Neuronal stem cell (in vitro differentiated cells): ENCODE data around the gene ESYT2.

ENCODE experiments used
- DNase-seq: peaks from one replicate; pipeline ENCODE4 v3.0.0-alpha.2; 2013; ENCODE audit warnings: low spot score
- H2AFZ ChIP-seq: one replicate; pipeline ENCODE4 v1.6.1; 2013; ENCODE audit warnings: mild to moderate bottlenecking, low read length, inconsistent platforms
- H2AK5ac ChIP-seq: 2 replicates; pipeline ENCODE4 v1.6.1; 2013; ENCODE audit warnings: low read depth, mild to moderate bottlenecking, inconsistent platforms, low read length, moderate library complexity, mixed read lengths
- H2BK120ac ChIP-seq: 2 replicates; pipeline ENCODE4 v1.6.1; 2013; ENCODE audit warnings: low read depth, mild to moderate bottlenecking, inconsistent platforms, low read length, moderate library complexity, mixed read lengths
- H2BK12ac ChIP-seq: one replicate; pipeline ENCODE4 v1.6.1; 2013; ENCODE audit warnings: low read length, inconsistent platforms
- H2BK15ac ChIP-seq: 2 replicates; pipeline ENCODE4 v1.6.1; 2013; ENCODE audit warnings: mild to moderate bottlenecking, low read length, inconsistent platforms, mixed read lengths
- H2BK5ac ChIP-seq: one replicate; pipeline ENCODE4 v1.6.1; 2013; ENCODE audit warnings: inconsistent platforms, mild to moderate bottlenecking, low read length, moderate library complexity
- H3K14ac ChIP-seq: one replicate; pipeline ENCODE4 v1.6.1; 2013; ENCODE audit warnings: low read length, inconsistent platforms
- H3K18ac ChIP-seq: 2 replicates; pipeline ENCODE4 v1.6.1; 2013; ENCODE audit warnings: low read length, inconsistent platforms
- H3K23ac ChIP-seq: 2 replicates; pipeline ENCODE4 v1.6.1; 2013; ENCODE audit warnings: low read depth, mild to moderate bottlenecking, mixed read lengths, low read length, inconsistent platforms; ENCODE audit not compliant: poor library complexity
- H3K27ac ChIP-seq: replicated peaks from 3 replicates; pipeline ENCODE4 v1.5.1; 2013; ENCODE audit warnings: low read length, inconsistent platforms
- H3K27me3 ChIP-seq, 3 experiments: 2 replicates each; pipeline ENCODE4 v1.6.1; 2013; ENCODE audit warnings: low read length in 3 of 3, mild to moderate bottlenecking in 2 of 3, inconsistent platforms in 1 of 3, low read depth in 1 of 3, mixed read lengths in 1 of 3, moderate library complexity in 1 of 3; ENCODE audit not compliant: control insufficient read depth in 3 of 3, insufficient read depth in 3 of 3
- H3K36me3 ChIP-seq, 2 donors: replicated peaks in 1 of 2; 2 replicates each; pipeline ENCODE4 v1.6.1; 2013; ENCODE audit warnings: low read length in 2 of 2; ENCODE audit not compliant: control insufficient read depth in 2 of 2, insufficient read depth in 2 of 2
- H3K4ac ChIP-seq: 2 replicates; pipeline ENCODE4 v1.6.1; 2013; ENCODE audit warnings: inconsistent platforms, mild to moderate bottlenecking, low read length, moderate library complexity
- H3K4me1 ChIP-seq, 2 donors: 1 replicate in 1 of 2; 2 replicates in 1 of 2; pipeline ENCODE4 v1.6.1; 2013; ENCODE audit warnings: low read length in 2 of 2, low read depth in 1 of 2; ENCODE audit not compliant: control insufficient read depth in 2 of 2, insufficient read depth in 1 of 2
- H3K4me2 ChIP-seq: one replicate; pipeline ENCODE4 v1.6.1; 2013; ENCODE audit warnings: mild to moderate bottlenecking, low read length, inconsistent platforms; ENCODE audit not compliant: insufficient read depth, poor library complexity, severe bottlenecking
- H3K4me3 ChIP-seq, 2 donors: 2 replicates each; pipeline ENCODE4 v1.5.1; 2013; ENCODE audit warnings: low read length in 2 of 2, mild to moderate bottlenecking in 2 of 2, inconsistent platforms in 1 of 2, moderate library complexity in 1 of 2
- H3K79me1 ChIP-seq: one replicate; pipeline ENCODE4 v1.6.1; 2013; ENCODE audit warnings: low read depth, mild to moderate bottlenecking, inconsistent platforms, low read length, moderate library complexity
- H3K9ac ChIP-seq: one replicate; pipeline ENCODE4 v1.6.1; 2013; ENCODE audit warnings: mild to moderate bottlenecking, low read depth, low read length, inconsistent platforms; ENCODE audit not compliant: poor library complexity
- H3K9me3 ChIP-seq, 2 donors: replicated peaks in 1 of 2; 2 replicates each; pipeline versions ENCODE3 to v1.6.1; 2013; ENCODE audit warnings: low read length in 2 of 2, mild to moderate bottlenecking in 2 of 2, inconsistent platforms in 1 of 2, low read depth in 1 of 2, mixed read lengths in 1 of 2, moderate library complexity in 1 of 2; ENCODE audit not compliant: control insufficient read depth in 2 of 2, insufficient read depth in 1 of 2
- H4K8ac ChIP-seq: one replicate; pipeline ENCODE4 v1.6.1; 2013; ENCODE audit warnings: low read depth, mild to moderate bottlenecking, inconsistent platforms, low read length, moderate library complexity
- H4K91ac ChIP-seq: one replicate; pipeline ENCODE4 v1.6.1; 2013; ENCODE audit warnings: low read length, low read depth, mild to moderate bottlenecking, inconsistent platforms; ENCODE audit not compliant: poor library complexity
- WGBS, 2 donors: extraction: QIAGEN DNeasy Blood & Tissue Kit; methylation state at CpG; one replicate each; pipeline ENCODE4 v1.1.7; 2013; ENCODE audit warnings: missing lambda C conversion rate in 2 of 2, mixed read lengths in 1 of 2; ENCODE audit not compliant: insufficient read length in 2 of 2, insufficient replicate concordance in 1 of 2; ENCODE audit errors: extremely low coverage in 2 of 2; 5-methylcytosine and 5-hydroxymethylcytosine counted together

The ESYT2 gene

GRCh38 chr7:158774952-158775351, 54.4 kb downstream of the ESYT2 start:
- Histone ChIP-seq H4K91ac (no peak overlapping the region), H3K27me3 (no peaks in the 10 kb centered on the region), H2BK12ac (no peak overlapping the region), H3K27ac (no peak overlapping the region), H3K4me1 (no peaks in the 10 kb centered on the region), H3K9ac (no peak overlapping the region), H3K79me1 (no peaks in the 10 kb centered on the region), H2BK120ac (no peak overlapping the region), H2AK5ac (no peak overlapping the region), H3K4me2 (no peak overlapping the region), H3K4ac (no peak overlapping the region), H2AFZ (no peak overlapping the region), H3K14ac (no peak overlapping the region), H2BK5ac (no peak overlapping the region), H3K23ac (no peak overlapping the region), H3K9me3 (no peaks in the 10 kb centered on the region), H3K18ac (no peak overlapping the region), H3K36me3 (peaks cover 4 to 12% of the 10 kb centered on the region in 2 donors), H2BK15ac (no peak overlapping the region), H3K4me3 (no peak overlapping the region), H4K8ac (no peak overlapping the region)
- WGBS, 2 donors: no CpG with 5 or more reads among the region's 5 CpGs
- no peak for DNase-seq

- H2BK12ac ChIP-seq: no peak overlapping the region
- no CpG with 5 or more reads among the region's 11 CpGs for WGBS, 2 donors
- H3K4me2 ChIP-seq: no peak overlapping the region
- H3K23ac ChIP-seq: no peak overlapping the region
- H3K18ac ChIP-seq: peak overlapping the region; percentile 48
- H2BK120ac ChIP-seq: no peak overlapping the region
- H4K91ac ChIP-seq: no peak overlapping the region
- H3K9me3 ChIP-seq: no peaks in the 10 kb centered on the region
- H4K8ac ChIP-seq: no peak overlapping the region
- no peak overlapping the region for H3K9ac ChIP-seq
- DNase-seq: no peak
- H3K4me1 ChIP-seq: no peaks in the 10 kb centered on the region
- no peak overlapping the region for H2AFZ ChIP-seq
- peak overlapping the region; percentile 32 for H3K14ac ChIP-seq
- no peak overlapping the region for H2BK5ac ChIP-seq
- no peak overlapping the region for H3K4me3 ChIP-seq
- H2BK15ac ChIP-seq: no peak overlapping the region
- H3K4ac ChIP-seq: no peak overlapping the region
- no peaks in the 10 kb centered on the region for H3K79me1 ChIP-seq
- H3K27me3 ChIP-seq: no peaks in the 10 kb centered on the region
- H3K36me3 ChIP-seq: peaks cover 4 to 12% of the 10 kb centered on the region in 2 donors
- H3K27ac ChIP-seq: no peak overlapping the region
- H2AK5ac ChIP-seq: no peak overlapping the region
These were observed 56.4 kb downstream of the ESYT2 start for GRCh38 chr7:158772916-158773315.

- H4K8ac ChIP-seq: no peak overlapping the region
- H2BK12ac ChIP-seq: no peak overlapping the region
- no peak overlapping the region for H3K4me2 ChIP-seq
- no peak overlapping the region for H2BK5ac ChIP-seq
- H3K36me3 ChIP-seq: peaks cover 9 to 11% of the 10 kb centered on the region in 2 donors
- H4K91ac ChIP-seq: no peak overlapping the region
- H2AK5ac ChIP-seq: no peak overlapping the region
- H2BK15ac ChIP-seq: no peak overlapping the region
- H2BK120ac ChIP-seq: no peak overlapping the region
- H3K27ac ChIP-seq: no peak overlapping the region
- no peak overlapping the region for H3K14ac ChIP-seq
- no peak overlapping the region for H3K4ac ChIP-seq
- H3K9ac ChIP-seq: no peak overlapping the region
- no peak for DNase-seq
- H3K9me3 ChIP-seq: no peaks in the 10 kb centered on the region
- no peak overlapping the region for H3K18ac ChIP-seq
- no peak overlapping the region for H3K4me3 ChIP-seq
- H3K23ac ChIP-seq: no peak overlapping the region
- no peaks in the 10 kb centered on the region for H3K79me1 ChIP-seq
- H3K27me3 ChIP-seq: no peaks in the 10 kb centered on the region
- no peaks in the 10 kb centered on the region for H3K4me1 ChIP-seq
- no CpG with 5 or more reads among the region's 16 CpGs for WGBS, 2 donors
- no peak overlapping the region for H2AFZ ChIP-seq
These were observed 58.0 kb downstream of the ESYT2 start for GRCh38 chr7:158771213-158771834.

- Histone ChIP-seq H3K79me1 (no peaks in the 10 kb centered on the region), H3K14ac (no peak overlapping the region), H3K9me3 (no peaks in the 10 kb centered on the region), H2AK5ac (no peak overlapping the region), H2BK12ac (no peak overlapping the region), H2BK5ac (no peak overlapping the region), H3K4me2 (no peak overlapping the region), H3K4me1 (no peaks in the 10 kb centered on the region), H3K27ac (no peak overlapping the region), H3K9ac (no peak overlapping the region), H2BK15ac (no peak overlapping the region), H2AFZ (no peak overlapping the region), H3K18ac (no peak overlapping the region), H4K91ac (no peak overlapping the region), H2BK120ac (no peak overlapping the region), H3K4me3 (no peak overlapping the region), H3K23ac (no peak overlapping the region), H3K27me3 (no peaks in the 10 kb centered on the region), H3K36me3 (peaks cover 9 to 24% of the 10 kb centered on the region in 2 donors), H3K4ac (no peak overlapping the region), H4K8ac (no peak overlapping the region)
- no peak for DNase-seq
- WGBS, 2 donors: no CpG with 5 or more reads among the region's 4 CpGs
These were observed 61.6 kb downstream of the ESYT2 start for GRCh38 chr7:158767707-158768106.
